Activated naive CD4-positive, alpha-beta T cell treated with anti-CD3 and anti-CD28 coated beads, Interleukin-2, amount 50 U/mL, for 72 hours (primary cell): Measurements from ENCODE around the gene ZNF280D. TPM values are rescaled to one million over a fixed set of nuclear protein-coding genes. Genes with fewer than 3 reads are reported as not detected.

Experiments
- ATAC-seq, 2 donors: fragments of 150-1000 bp; cut with Tn5 transposase; 2 replicates each; pipeline ENCODE4 v1.10.0; 2021; ENCODE audit warnings: mild to moderate bottlenecking in 2 of 2, moderate library complexity in 2 of 2
- DNase-seq, 2 donors: peaks; one replicate each; pipeline ENCODE4 v3.0.0; 2021 to 2022; ENCODE audit warnings: low spot score in 2 of 2
- H3K27ac Mint-ChIP-seq, 2 donors: one replicate each; pipeline ENCODE4 v1.8.0; 2022; ENCODE audit warnings: mild to moderate bottlenecking in 2 of 2, mixed read lengths in 2 of 2
- H3K36me3 Mint-ChIP-seq, 2 donors: one replicate each; pipeline ENCODE4 v1.8.0; 2022; ENCODE audit warnings: mixed read lengths in 2 of 2
- H3K9me3 Mint-ChIP-seq, 2 donors: one replicate each; pipeline ENCODE4 v1.8.0; 2022; ENCODE audit warnings: mixed read lengths in 2 of 2
- total RNA-seq, 2 donors: library from RNA; stranded (reverse); gene quantifications; one replicate each; pipeline ENCODE4 v1.2.3, GENCODE V29; 2022

Gene ZNF280D
- total RNA-seq, 2 donors from 2014 or later, result 6.7 to 17.6 TPM

GRCh38 chr15:56683908-56684307, 49.4 kb downstream of the ZNF280D start:
- no peak for DNase-seq
- H3K36me3 Mint-ChIP-seq, result no peaks in the 10 kb centered on the region
- no peak overlapping the region for H3K27ac Mint-ChIP-seq
- no peaks in the 10 kb centered on the region for H3K9me3 Mint-ChIP-seq
- ATAC-seq, result no peak

- no peak for ATAC-seq
- peaks cover 5% of the 10 kb centered on the region in 2 donors for H3K36me3 Mint-ChIP-seq
- H3K9me3 Mint-ChIP-seq, result no peaks in the 10 kb centered on the region
- no peak for DNase-seq
- no peak overlapping the region for H3K27ac Mint-ChIP-seq
Observed at GRCh38 chr15:56681113-56681512, 52.2 kb downstream of the ZNF280D start.

GRCh38 chr15:56679225-56679624, 54.1 kb downstream of the ZNF280D start:
- peaks cover 5 to 6% of the 10 kb centered on the region in 2 donors for H3K36me3 Mint-ChIP-seq
- no peak overlapping the region for H3K27ac Mint-ChIP-seq
- ATAC-seq, result no peak
- no peaks in the 10 kb centered on the region for H3K9me3 Mint-ChIP-seq
- no peak for DNase-seq

GRCh38 chr15:56678571-56678970, 54.7 kb downstream of the ZNF280D start:
- H3K27ac Mint-ChIP-seq, result no peak overlapping the region
- DNase-seq (no peak), ATAC-seq (no peak)
- no peaks in the 10 kb centered on the region for H3K9me3 Mint-ChIP-seq
- peaks cover 6 to 8% of the 10 kb centered on the region in 2 donors for H3K36me3 Mint-ChIP-seq

GRCh38 chr15:56677271-56677670, 56.0 kb downstream of the ZNF280D start:
- H3K36me3 Mint-ChIP-seq, result peaks cover 6 to 15% of the 10 kb centered on the region in 2 donors
- H3K9me3 Mint-ChIP-seq, result no peaks in the 10 kb centered on the region
- no peak for ATAC-seq
- DNase-seq, result no peak
- H3K27ac Mint-ChIP-seq, result no peak overlapping the region

GRCh38 chr15:56675930-56676329, 57.4 kb downstream of the ZNF280D start:
- peaks cover 6 to 15% of the 10 kb centered on the region in 2 donors for H3K36me3 Mint-ChIP-seq
- ATAC-seq (no peak), DNase-seq (no peak)
- no peaks in the 10 kb centered on the region for H3K9me3 Mint-ChIP-seq
- H3K27ac Mint-ChIP-seq, result no peak overlapping the region

- H3K36me3 Mint-ChIP-seq, result peaks cover 6 to 15% of the 10 kb centered on the region in 2 donors
- DNase-seq, result no peak
- no peaks in the 10 kb centered on the region for H3K9me3 Mint-ChIP-seq
- ATAC-seq, result no peak
- H3K27ac Mint-ChIP-seq, result no peak overlapping the region
Observed at GRCh38 chr15:56674857-56675256, 58.5 kb downstream of the ZNF280D start.

GRCh38 chr15:56672721-56673120, 60.6 kb downstream of the ZNF280D start:
- H3K27ac Mint-ChIP-seq, result no peak overlapping the region
- H3K36me3 Mint-ChIP-seq, result peaks cover 6 to 15% of the 10 kb centered on the region in 2 donors
- DNase-seq, result no peak
- H3K9me3 Mint-ChIP-seq, result no peaks in the 10 kb centered on the region
- ATAC-seq, result no peak

- Mint-ChIP-seq H3K9me3 (no peaks in the 10 kb centered on the region), H3K27ac (no peak overlapping the region), H3K36me3 (peaks cover 11 to 22% of the 10 kb centered on the region in 2 donors)
- no peak for ATAC-seq
- DNase-seq, result no peak
Observed at GRCh38 chr15:56667517-56667916, 65.8 kb downstream of the ZNF280D start.

GRCh38 chr15:56660943-56661342, 72.4 kb downstream of the ZNF280D start:
- Mint-ChIP-seq H3K27ac (no peak overlapping the region), H3K36me3 (peaks cover 17 to 28% of the 10 kb centered on the region in 2 donors), H3K9me3 (no peaks in the 10 kb centered on the region)
- DNase-seq (no peak), ATAC-seq (no peak)

- ATAC-seq, result no peak
Observed at GRCh38 chr15:56659197-56659596, 74.1 kb downstream of the ZNF280D start.

GRCh38 chr15:56654624-56655023, 78.7 kb downstream of the ZNF280D start:
- ATAC-seq, result no peak
- Mint-ChIP-seq H3K27ac (no peak overlapping the region), H3K36me3 (peaks cover 12 to 13% of the 10 kb centered on the region in 2 donors), H3K9me3 (no peaks in the 10 kb centered on the region)
- DNase-seq, result no peak

More at GRCh38 chr15:56659197-56659596, 74.1 kb downstream of the ZNF280D start:
- Mint-ChIP-seq H3K27ac (no peak overlapping the region), H3K9me3 (no peaks in the 10 kb centered on the region), H3K36me3 (peaks cover 6 to 15% of the 10 kb centered on the region in 2 donors)
- no peak for DNase-seq

GRCh38 chr15:56654216-56654615, 79.1 kb downstream of the ZNF280D start:
- Mint-ChIP-seq H3K36me3 (peaks cover 12 to 13% of the 10 kb centered on the region in 2 donors), H3K27ac (no peak overlapping the region), H3K9me3 (no peaks in the 10 kb centered on the region)
- ATAC-seq (no peak), DNase-seq (no peak)

GRCh38 chr15:56653787-56654186, 79.5 kb downstream of the ZNF280D start:
- ATAC-seq, result no peak
- no peak for DNase-seq
- H3K36me3 Mint-ChIP-seq, result peaks cover 12 to 13% of the 10 kb centered on the region in 2 donors
- no peaks in the 10 kb centered on the region for H3K9me3 Mint-ChIP-seq
- peak overlapping the region in 1 of 2 donors; percentile 27 for H3K27ac Mint-ChIP-seq

GRCh38 chr15:56653107-56653506, 80.2 kb downstream of the ZNF280D start:
- DNase-seq (no peak), ATAC-seq (no peak)
- H3K27ac Mint-ChIP-seq, result no peak overlapping the region
- H3K36me3 Mint-ChIP-seq, result peaks cover 12 to 14% of the 10 kb centered on the region in 2 donors
- no peaks in the 10 kb centered on the region for H3K9me3 Mint-ChIP-seq

GRCh38 chr15:56648311-56648710, 85.0 kb downstream of the ZNF280D start:
- no peak for ATAC-seq

GRCh38 chr15:56640549-56640948, 92.8 kb downstream of the ZNF280D start:
- no peak for ATAC-seq
- Mint-ChIP-seq H3K36me3 (no peaks in the 10 kb centered on the region), H3K9me3 (no peaks in the 10 kb centered on the region), H3K27ac (no peak overlapping the region)
- DNase-seq, result no peak

More at GRCh38 chr15:56648311-56648710, 85.0 kb downstream of the ZNF280D start:
- Mint-ChIP-seq H3K9me3 (no peaks in the 10 kb centered on the region), H3K36me3 (peaks cover 4 to 9% of the 10 kb centered on the region in 2 donors), H3K27ac (no peak overlapping the region)
- DNase-seq, result no peak

GRCh38 chr15:56640127-56640526, 93.2 kb downstream of the ZNF280D start:
- ATAC-seq, result no peak
- Mint-ChIP-seq H3K27ac (no peak overlapping the region), H3K9me3 (no peaks in the 10 kb centered on the region), H3K36me3 (no peaks in the 10 kb centered on the region)
- DNase-seq, result no peak

GRCh38 chr15:56639631-56640030, 93.7 kb downstream of the ZNF280D start:
- Mint-ChIP-seq H3K36me3 (no peaks in the 10 kb centered on the region), H3K9me3 (no peaks in the 10 kb centered on the region), H3K27ac (no peak overlapping the region)
- no peak for DNase-seq
- ATAC-seq, result no peak
